GM21515 (cell line): ENCODE data around the gene HMGA1.
"Not testable (repeated sequence)": the region's sequence is repeated elsewhere in the genome, so short reads cannot be mapped to it uniquely, and the experiment has no call there.

Experiments used
- ATAC-seq: cut with Tn5 transposase; IDR thresholded peaks from one replicate; pipeline ENCODE4 v1.9.1; 2021; ENCODE audit not compliant: unreplicated experiment

HMGA1 gene

GRCh38 chr6:34259529-34260069, 22.9 kb downstream of the HMGA1 start:
- ATAC-seq, result no peak

GRCh38 chr6:34260576-34261267, 24.0 kb downstream of the HMGA1 start:
- no peak for ATAC-seq

GRCh38 chr6:34263484-34263883, 26.8 kb downstream of the HMGA1 start:
- not testable (repeated sequence) for ATAC-seq

GRCh38 chr6:34267746-34268145, 31.1 kb downstream of the HMGA1 start:
- ATAC-seq, result no peak

GRCh38 chr6:34269132-34269531, 32.5 kb downstream of the HMGA1 start:
- ATAC-seq, result not testable (repeated sequence)

GRCh38 chr6:34269658-34270341, 33.1 kb downstream of the HMGA1 start:
- ATAC-seq, result not testable (repeated sequence)

- ATAC-seq, result no peak
Measured at GRCh38 chr6:34272013-34272926, 35.6 kb downstream of the HMGA1 start.

- ATAC-seq, result no peak
Measured at GRCh38 chr6:34273242-34273805, 36.7 kb downstream of the HMGA1 start.

- no peak for ATAC-seq
Measured at GRCh38 chr6:34274129-34274528, 37.5 kb downstream of the HMGA1 start.

- no peak for ATAC-seq
Measured at GRCh38 chr6:34275128-34275804, 38.6 kb downstream of the HMGA1 start.

GRCh38 chr6:34276191-34276590, 39.5 kb downstream of the HMGA1 start:
- ATAC-seq, result no peak

- ATAC-seq, result no peak
Measured at GRCh38 chr6:34276881-34277762, 40.4 kb downstream of the HMGA1 start.

GRCh38 chr6:34277763-34278112, 41.1 kb downstream of the HMGA1 start:
- ATAC-seq, result no peak

GRCh38 chr6:34278833-34279232, 42.2 kb downstream of the HMGA1 start:
- no peak for ATAC-seq

GRCh38 chr6:34280216-34280615, 43.5 kb downstream of the HMGA1 start:
- no peak for ATAC-seq

- ATAC-seq, result no peak
Measured at GRCh38 chr6:34281702-34282334, 45.1 kb downstream of the HMGA1 start.

- ATAC-seq, result no peak
Measured at GRCh38 chr6:34284563-34285447, 48.1 kb downstream of the HMGA1 start.
